Fibroblast of lung (primary cell): ENCODE data around the gene LAIR1. TPM values are rescaled to one million over a fixed set of nuclear protein-coding genes. Genes with fewer than 3 reads are reported as not detected.

ENCODE experiments used
- DNase-seq, 2 donors: peaks; one replicate each; pipeline versions ENCODE4 v3.0.0 to v3.0.0-alpha.2; 2010; ENCODE audit warnings: low read depth in 2 of 2
- H2AFZ ChIP-seq: 2 replicates; pipeline ENCODE4 v1.5.1; 2012; ENCODE audit warnings: low read length, control low read depth, inconsistent platforms
- H3K27ac ChIP-seq: 2 replicates; pipeline ENCODE4 v1.5.1; 2011; ENCODE audit warnings: low read length, control low read depth; ENCODE audit not compliant: insufficient read depth
- H3K27me3 ChIP-seq: 2 replicates; pipeline ENCODE4 v1.5.1; 2011; ENCODE audit warnings: mild to moderate bottlenecking, low read length; ENCODE audit not compliant: control insufficient read depth, insufficient read depth
- H3K36me3 ChIP-seq: 2 replicates; pipeline ENCODE4 v1.5.1; 2011; ENCODE audit warnings: low read length; ENCODE audit not compliant: control insufficient read depth, insufficient read depth
- H3K4me1 ChIP-seq: 2 replicates; pipeline ENCODE4 v1.5.1; 2011; ENCODE audit warnings: low read length; ENCODE audit not compliant: control insufficient read depth, insufficient read depth; ENCODE audit errors: extremely low read depth
- H3K4me2 ChIP-seq: 2 replicates; pipeline ENCODE4 v1.5.1; 2011; ENCODE audit warnings: low read length, control low read depth; ENCODE audit not compliant: insufficient read depth; ENCODE audit errors: extremely low read depth
- H3K4me3 ChIP-seq, 4 experiments: fragments of 200-600 bp in 1 of 4; sonication (generic) in 1 of 4; replicated peaks in 1 of 4; 2 replicates each; pipeline ENCODE4 v1.5.1; 2011 to 2016; ENCODE audit warnings: low read length in 4 of 4, low read depth in 3 of 4, mild to moderate bottlenecking in 3 of 4, control low read depth in 2 of 4, inconsistent platforms in 1 of 4, mixed read lengths in 1 of 4; ENCODE audit not compliant: insufficient read depth in 1 of 4; ENCODE audit errors: control extremely low read depth in 1 of 4
- H3K79me2 ChIP-seq: 2 replicates; pipeline ENCODE4 v1.5.1; 2012; ENCODE audit warnings: mild to moderate bottlenecking, low read length, inconsistent platforms; ENCODE audit not compliant: control insufficient read depth, insufficient read depth
- H3K9ac ChIP-seq: 2 replicates; pipeline ENCODE4 v1.5.1; 2011; ENCODE audit warnings: mild to moderate bottlenecking, low read length, control low read depth; ENCODE audit not compliant: insufficient read depth
- H3K9me3 ChIP-seq: 2 replicates; pipeline ENCODE4 v1.5.1; 2012; ENCODE audit warnings: low read depth, low read length; ENCODE audit not compliant: control insufficient read depth, insufficient read depth
- H4K20me1 ChIP-seq: 2 replicates; pipeline ENCODE4 v1.5.1; 2011; ENCODE audit warnings: low read length; ENCODE audit not compliant: control insufficient read depth, insufficient read depth; ENCODE audit errors: extremely low read depth
- CTCF ChIP-seq, 2 donors: IDR thresholded peaks in 1 of 2; conservative IDR thresholded peaks in 1 of 2; 1 replicate in 1 of 2; 2 replicates in 1 of 2; pipeline ENCODE4 v1.5.1; 2011 to 2012; ENCODE audit warnings: low read length in 2 of 2, control low read depth in 1 of 2, inconsistent platforms in 1 of 2, low read depth in 1 of 2, mild to moderate bottlenecking in 1 of 2
- EZH2 ChIP-seq: IDR thresholded peaks from 2 replicates; pipeline ENCODE4 v1.5.1; 2012; ENCODE audit warnings: low read length, control low read depth, mild to moderate bottlenecking; ENCODE audit errors: missing control alignments
- polyA plus RNA-seq, 2 donors: library from polyadenylated mRNA; depleted of rRNA in 1 of 2; stranded (reverse) in 1 of 2; unstranded in 1 of 2; fragments of >200 nt; gene quantifications; 2 replicates each; pipeline ENCODE4 v1.2.1, GENCODE V29; 2011 to 2012; ENCODE audit warnings: missing spikeins in 1 of 2
- total RNA-seq: library from RNA; depleted of rRNA; stranded (reverse); fragments of >200 nt; gene quantifications from 2 replicates; pipeline ENCODE4 v1.2.1, GENCODE V29; 2014

LAIR1 gene
- total and polyA plus RNA-seq, 2 donors (not counting 1 experiment from before 2014, with no cell fraction given): not detected

GRCh38 chr19:54312436-54313377, 52.0 kb downstream of the LAIR1 start, which contains the start of gene LILRA5:
Gene LILRA5 (minus strand): TSS chr19:54313166. CDS start chr19:54313019, 147 bp downstream.
- Histone ChIP-seq H3K36me3 (no peaks in the 10 kb centered on the region), H3K9ac (no peak within 1 kb of the TSS), H3K27me3 (no peaks in the 10 kb centered on the region), H3K4me3 (no peak within 1 kb of the TSS), H4K20me1 (no peaks in the 10 kb centered on the region), H3K9me3 (no peaks in the 10 kb centered on the region), H2AFZ (no peak within 1 kb of the TSS), H3K79me2 (no peaks in the 10 kb centered on the region), H3K4me2 (no peak within 1 kb of the TSS), H3K4me1 (no peaks in the 10 kb centered on the region), H3K27ac (no peak within 1 kb of the TSS)
- no peak for TF ChIP-seq CTCF (conservative IDR thresholded peaks at IDR 0.05 in 1 of 2, IDR thresholded peaks at IDR 0.05 in 1 of 2; ENCODE audit: low read depth in 1 of 2, low read length in 2 of 2)
- no peak for TF ChIP-seq EZH2
- DNase-seq: no peak

DNA sequence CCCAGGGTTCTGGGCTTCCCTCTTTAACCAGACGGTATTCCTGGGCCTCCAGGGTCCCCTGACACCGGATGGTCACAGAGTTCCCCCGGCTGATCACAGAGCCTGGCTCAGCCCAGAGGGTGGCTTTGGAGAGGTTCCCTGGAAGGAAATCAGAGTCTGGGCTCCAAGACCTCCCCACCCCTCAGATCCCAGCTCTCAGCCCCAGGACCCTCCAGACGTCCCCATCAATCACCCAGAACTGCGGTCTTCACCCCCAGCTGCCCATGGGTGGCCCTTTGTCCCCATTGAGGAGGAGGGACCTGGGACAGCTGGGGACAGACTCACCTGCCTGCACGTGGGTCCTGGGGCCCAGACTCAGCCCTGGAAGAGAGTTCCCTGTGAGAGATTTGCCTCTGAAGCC, 52.7 kb downstream of the LAIR1 start:
- no peaks in the 10 kb centered on the region for H3K79me2 ChIP-seq
- H3K4me3 ChIP-seq: no peak overlapping the region
- no peaks in the 10 kb centered on the region for H3K27me3 ChIP-seq
- no peak overlapping the region for H3K27ac ChIP-seq
- TF ChIP-seq EZH2 (no peak), CTCF (conservative IDR thresholded peaks at IDR 0.05 in 1 of 2, IDR thresholded peaks at IDR 0.05 in 1 of 2; ENCODE audit: low read depth in 1 of 2, low read length in 2 of 2) (no peak)
- H3K9ac ChIP-seq: no peak overlapping the region
- DNase-seq: no peak
- H4K20me1 ChIP-seq: no peaks in the 10 kb centered on the region
- no peak overlapping the region for H2AFZ ChIP-seq
- no peaks in the 10 kb centered on the region for H3K4me1 ChIP-seq
- H3K36me3 ChIP-seq: no peaks in the 10 kb centered on the region
- no peak overlapping the region for H3K4me2 ChIP-seq
- H3K9me3 ChIP-seq: no peaks in the 10 kb centered on the region

GRCh38 chr19:54311486-54311885, 53.2 kb downstream of the LAIR1 start:
- H2AFZ ChIP-seq: no peak overlapping the region
- H3K4me2 ChIP-seq: no peak overlapping the region
- H3K4me1 ChIP-seq: no peaks in the 10 kb centered on the region
- no peaks in the 10 kb centered on the region for H4K20me1 ChIP-seq
- H3K79me2 ChIP-seq: no peaks in the 10 kb centered on the region
- H3K9ac ChIP-seq: no peak overlapping the region
- no peaks in the 10 kb centered on the region for H3K27me3 ChIP-seq
- no peak overlapping the region for H3K4me3 ChIP-seq
- H3K36me3 ChIP-seq: no peaks in the 10 kb centered on the region
- TF ChIP-seq CTCF (conservative IDR thresholded peaks at IDR 0.05 in 1 of 2, IDR thresholded peaks at IDR 0.05 in 1 of 2; ENCODE audit: low read depth in 1 of 2, low read length in 2 of 2): no peak
- no peak for TF ChIP-seq EZH2
- DNase-seq: no peak
- H3K9me3 ChIP-seq: no peaks in the 10 kb centered on the region
- no peak overlapping the region for H3K27ac ChIP-seq
